ENCODE data around the gene PRXL2C.

Gene PRXL2C

DNA sequence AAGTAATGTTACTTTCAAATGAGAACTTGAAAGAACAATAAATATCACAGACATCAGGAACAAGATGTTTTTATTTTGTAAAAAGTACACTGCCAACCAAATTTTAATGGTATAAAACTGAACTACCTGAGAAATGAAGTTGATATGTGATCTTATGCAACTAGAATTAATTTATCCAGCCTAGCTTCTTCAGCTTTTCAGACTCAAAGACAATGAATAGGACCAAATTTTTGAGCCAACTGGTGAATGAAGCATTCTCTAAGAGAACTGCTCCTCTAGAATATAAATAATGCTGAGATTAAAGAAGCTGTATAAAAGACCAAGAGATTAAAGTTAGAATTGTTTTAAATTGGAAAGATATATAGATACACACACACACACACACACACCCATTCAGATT is 45.4 kb downstream of the PRXL2C start:
- no peak for DNase-seq (ENCODE audit: low read depth)
- TF ChIP-seq, protein P1, sequence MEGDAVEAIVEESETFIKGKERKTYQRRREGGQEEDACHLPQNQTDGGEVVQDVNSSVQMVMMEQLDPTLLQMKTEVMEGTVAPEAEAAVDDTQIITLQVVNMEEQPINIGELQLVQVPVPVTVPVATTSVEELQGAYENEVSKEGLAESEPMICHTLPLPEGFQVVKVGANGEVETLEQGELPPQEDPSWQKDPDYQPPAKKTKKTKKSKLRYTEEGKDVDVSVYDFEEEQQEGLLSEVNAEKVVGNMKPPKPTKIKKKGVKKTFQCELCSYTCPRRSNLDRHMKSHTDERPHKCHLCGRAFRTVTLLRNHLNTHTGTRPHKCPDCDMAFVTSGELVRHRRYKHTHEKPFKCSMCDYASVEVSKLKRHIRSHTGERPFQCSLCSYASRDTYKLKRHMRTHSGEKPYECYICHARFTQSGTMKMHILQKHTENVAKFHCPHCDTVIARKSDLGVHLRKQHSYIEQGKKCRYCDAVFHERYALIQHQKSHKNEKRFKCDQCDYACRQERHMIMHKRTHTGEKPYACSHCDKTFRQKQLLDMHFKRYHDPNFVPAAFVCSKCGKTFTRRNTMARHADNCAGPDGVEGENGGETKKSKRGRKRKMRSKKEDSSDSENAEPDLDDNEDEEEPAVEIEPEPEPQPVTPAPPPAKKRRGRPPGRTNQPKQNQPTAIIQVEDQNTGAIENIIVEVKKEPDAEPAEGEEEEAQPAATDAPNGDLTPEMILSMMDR (IDR thresholded peaks at IDR 0.05; ENCODE audit: insufficient read depth, low read depth, low read length, missing control alignments): no peak

DNA sequence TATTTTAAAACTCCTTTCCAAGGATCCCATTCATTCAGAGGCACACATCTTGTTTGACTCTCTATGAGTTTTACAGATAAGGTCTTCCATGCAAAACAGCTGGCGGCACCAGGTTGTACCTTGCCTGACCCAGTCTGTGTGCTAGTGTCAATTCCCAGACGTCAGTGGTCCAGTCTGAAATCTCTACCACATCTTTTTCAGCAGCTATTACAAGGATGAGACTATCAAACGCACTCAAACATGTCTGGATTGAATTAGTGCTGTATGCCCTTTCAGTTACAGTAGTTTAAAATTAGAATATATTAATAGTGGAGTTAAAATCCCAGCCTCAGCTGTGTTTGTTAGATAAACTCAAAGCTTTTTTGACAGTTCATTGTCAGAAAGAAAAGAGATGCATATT is 47.1 kb downstream of the PRXL2C start:
- TF ChIP-seq, protein P1 (IDR thresholded peaks at IDR 0.05; ENCODE audit: insufficient read depth, low read depth, low read length, missing control alignments): no peak
- H3K4me3 ChIP-seq (ENCODE audit: low read length): no peak overlapping the region
- no peak for DNase-seq (ENCODE audit: low read depth)

More for the DNA sequence above, 45.4 kb downstream of the PRXL2C start:
- H3K4me3 ChIP-seq (ENCODE audit: low read length): no peak overlapping the region

DNA sequence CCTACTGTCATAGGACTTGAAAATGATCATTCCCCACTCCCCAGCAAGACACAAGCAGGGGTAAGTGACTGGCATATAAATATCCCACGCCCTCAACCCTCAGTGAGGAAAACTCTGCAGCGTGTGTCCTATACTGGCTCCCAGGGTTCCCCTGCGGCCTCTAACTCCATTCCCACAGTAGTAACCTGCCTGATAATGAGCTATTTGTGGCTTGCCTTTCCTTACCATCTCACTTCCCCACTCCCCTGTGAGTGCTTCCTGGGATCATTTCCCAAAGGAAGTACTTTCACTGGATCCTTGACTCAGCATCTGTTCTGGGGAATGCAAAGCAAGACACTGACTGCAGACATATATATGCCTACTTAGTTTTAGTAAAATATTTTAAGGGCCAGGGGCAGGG is 49.8 kb downstream of the PRXL2C start:
- DNase-seq (ENCODE audit: low read depth): no peak
- no peak overlapping the region for H3K4me3 ChIP-seq (ENCODE audit: low read length)
- TF ChIP-seq, protein P1 (IDR thresholded peaks at IDR 0.05; ENCODE audit: insufficient read depth, low read depth, low read length, missing control alignments): no peak

DNA sequence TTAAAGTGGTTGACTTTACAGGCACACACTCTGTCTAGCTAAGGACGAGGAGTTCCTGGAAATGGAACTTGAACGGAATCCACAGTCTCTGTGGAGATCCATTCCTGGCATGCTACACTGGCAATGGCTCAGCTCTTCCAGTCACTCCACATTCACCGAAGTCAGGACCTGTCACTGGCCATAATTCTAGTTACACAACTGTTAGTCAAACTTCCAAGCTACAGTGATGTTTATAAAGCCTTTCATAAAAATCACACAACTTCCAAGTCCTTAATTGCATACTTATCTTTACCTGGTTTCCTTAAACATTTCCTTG is 51.2 kb downstream of the PRXL2C start:
- H3K4me3 ChIP-seq (ENCODE audit: low read length): no peak overlapping the region
- TF ChIP-seq, protein P1 (IDR thresholded peaks at IDR 0.05; ENCODE audit: insufficient read depth, low read depth, low read length, missing control alignments): no peak
- no peak for DNase-seq (ENCODE audit: low read depth)

DNA sequence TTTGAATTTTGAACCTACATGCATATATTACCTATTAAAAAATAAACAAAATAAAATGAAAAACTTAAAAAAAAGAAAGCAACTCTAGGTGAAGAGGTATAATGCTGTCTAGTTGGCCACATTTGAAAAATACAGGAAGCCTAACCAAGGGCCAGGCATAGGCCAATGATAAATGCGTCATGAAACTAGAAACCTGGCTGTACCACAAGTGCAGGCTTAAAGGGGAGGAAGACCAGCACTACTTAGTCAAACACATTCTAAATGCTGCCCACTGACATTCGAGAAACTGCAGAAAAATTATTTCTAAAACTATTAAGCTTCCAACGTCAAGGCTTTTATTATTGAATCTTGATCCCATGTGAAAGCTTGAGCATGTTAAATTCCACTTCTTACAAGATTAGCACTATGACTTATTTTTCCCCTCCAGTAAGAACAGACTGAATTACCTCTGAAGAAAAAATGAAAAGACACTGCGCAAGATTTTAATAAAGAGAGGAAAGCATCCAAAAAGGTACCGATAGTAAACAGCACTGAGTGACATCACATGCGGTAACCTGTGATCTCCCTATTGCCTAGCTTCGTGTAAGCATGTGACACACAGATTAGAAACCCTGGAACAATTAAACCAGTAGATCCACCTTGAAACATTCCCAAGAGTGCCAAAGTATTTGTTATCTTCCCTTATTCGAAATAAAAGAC is 51.7 kb downstream of the PRXL2C start:
- no peak for DNase-seq (ENCODE audit: low read depth)
- TF ChIP-seq, protein P1 (IDR thresholded peaks at IDR 0.05; ENCODE audit: insufficient read depth, low read depth, low read length, missing control alignments): no peak
- H3K4me3 ChIP-seq (ENCODE audit: low read length): no peak overlapping the region

DNA sequence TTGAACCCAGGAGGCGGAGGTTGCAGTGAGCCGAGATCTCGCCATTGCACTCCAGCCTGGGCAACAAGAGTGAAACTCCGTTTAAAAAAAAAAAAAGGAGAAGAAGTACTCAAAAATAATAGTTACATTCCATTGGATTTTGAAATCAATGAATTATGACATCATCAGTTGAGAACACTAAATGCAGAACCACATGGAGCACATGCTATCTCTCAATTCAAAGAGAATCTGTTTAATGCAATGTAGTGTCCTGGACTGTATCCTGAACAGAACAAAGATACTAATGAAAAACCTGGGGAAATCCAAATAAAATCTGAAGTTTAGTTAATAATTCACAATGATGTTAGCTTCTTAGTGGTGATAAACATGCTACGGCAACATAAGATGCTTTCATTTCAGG is 55.8 kb downstream of the PRXL2C start:
- H3K4me3 ChIP-seq (ENCODE audit: low read length): no peak overlapping the region
- no peak for DNase-seq (ENCODE audit: low read depth)
- TF ChIP-seq, protein P1 (IDR thresholded peaks at IDR 0.05; ENCODE audit: insufficient read depth, low read depth, low read length, missing control alignments): no peak

DNA sequence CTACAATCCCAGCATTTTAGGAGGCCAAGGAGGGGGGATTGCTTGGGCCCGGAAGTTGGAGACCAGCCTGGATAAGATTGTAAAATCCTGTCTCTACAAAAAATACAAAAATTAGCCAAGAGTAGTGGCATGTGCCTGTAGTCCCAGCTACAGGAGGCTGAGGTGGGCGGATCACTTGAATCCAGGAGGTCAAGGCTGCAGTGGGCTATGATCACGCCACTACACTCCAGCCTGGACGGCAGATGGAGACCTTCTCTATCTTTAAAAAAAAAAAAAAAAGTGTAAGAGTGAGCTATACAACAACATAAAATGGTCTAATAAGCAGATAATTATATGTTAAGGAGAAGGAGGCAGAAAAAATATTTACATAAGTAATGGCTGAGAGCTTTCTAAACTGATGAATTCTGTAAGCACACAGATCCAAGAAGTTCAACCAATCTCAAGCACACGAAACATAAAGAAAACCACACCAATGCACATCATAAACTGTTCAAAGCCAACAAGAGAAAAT is 58.5 kb downstream of the PRXL2C start:
- H3K4me3 ChIP-seq (ENCODE audit: low read length): no peak overlapping the region
- TF ChIP-seq, protein P1 (IDR thresholded peaks at IDR 0.05; ENCODE audit: insufficient read depth, low read depth, low read length, missing control alignments): no peak
- no peak for DNase-seq (ENCODE audit: low read depth)
